ENCODE measurements around the gene DNMT1.

DNMT1 gene

GRCh38 chr19:10228920-10229319, 34.2 kb upstream of the DNMT1 start:
- Histone ChIP-seq H3K4me1 (peaks cover 0 to 36% (median 17%) of the 10 kb centered on the region in 4 donors), H3K4me3 (no peak overlapping the region), H3K9me3 (no peaks in the 10 kb centered on the region), H3K27me3 (no peaks in the 10 kb centered on the region), H3K36me3 (peaks cover 0 to 8% (median 8%) of the 10 kb centered on the region in 3 donors), H3K27ac (no peak overlapping the region)
- DNase-seq, result no peak
- intact Hi-C loops (cut with DNase I; ENCODE audit: low total_unique reads), result no loop called here
- peak; percentile 30 to 38 for TF ChIP-seq CTCF (IDR thresholded peaks at IDR 0.05)

GRCh38 chr19:10228393-10228792, 33.6 kb upstream of the DNMT1 start:
- intact Hi-C loops (cut with DNase I; ENCODE audit: low total_unique reads), result no loop called here
- H3K27ac ChIP-seq, result no peak overlapping the region
- H3K4me1 ChIP-seq, result peaks cover 0 to 36% (median 17%) of the 10 kb centered on the region in 4 donors
- H3K27me3 ChIP-seq, result no peaks in the 10 kb centered on the region
- no peak for DNase-seq
- no peak for TF ChIP-seq CTCF (IDR thresholded peaks at IDR 0.05)
- no peak overlapping the region for H3K4me3 ChIP-seq
- peaks cover 0 to 13% (median 9%) of the 10 kb centered on the region in 3 donors for H3K36me3 ChIP-seq
- no peaks in the 10 kb centered on the region for H3K9me3 ChIP-seq

DNA sequence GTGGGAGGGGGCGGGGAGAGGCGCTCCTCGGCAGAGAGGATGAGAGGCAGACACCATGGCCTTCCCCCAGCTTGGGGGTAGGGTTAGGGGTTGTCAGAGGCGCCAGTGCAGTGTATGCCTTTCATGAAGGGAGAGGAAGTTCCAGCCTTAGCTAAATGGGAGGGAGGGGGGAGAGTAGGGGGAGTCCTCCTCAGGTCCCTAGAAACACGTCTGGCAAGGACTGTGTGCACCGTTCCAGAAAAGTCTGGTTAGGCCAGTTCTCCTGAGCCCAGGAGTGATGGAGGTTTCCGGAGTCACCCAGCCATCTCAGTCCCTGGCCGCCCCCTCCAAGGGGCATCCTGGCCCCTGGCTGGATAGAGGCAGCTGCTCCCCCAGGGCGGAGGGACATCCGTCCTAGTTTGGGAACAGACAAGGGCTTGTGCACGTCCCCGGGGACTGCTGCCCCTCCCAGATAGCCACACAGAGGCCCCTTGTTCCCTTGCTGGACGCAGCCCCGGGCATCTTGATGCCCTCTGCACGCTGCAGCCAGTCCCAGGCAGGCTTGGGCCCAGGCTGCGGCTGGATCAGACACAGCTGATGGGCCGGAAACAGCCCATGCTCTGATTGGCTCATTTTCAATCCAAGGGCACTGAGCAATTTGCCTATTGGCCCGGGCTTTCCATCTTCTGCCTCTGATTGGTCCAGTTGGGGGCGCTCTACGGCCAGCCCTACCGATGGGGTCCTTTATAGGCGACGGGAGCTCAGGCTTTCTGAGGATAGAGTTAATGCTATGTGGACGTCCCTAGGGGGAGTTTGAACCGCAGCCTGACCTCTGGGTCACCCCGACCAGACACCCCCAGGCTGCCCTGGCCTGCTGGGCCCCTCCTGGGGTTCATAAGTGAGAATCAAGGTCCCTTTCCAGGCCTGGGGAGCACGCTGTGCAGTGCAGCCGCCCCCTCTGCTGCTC, 32.5 kb upstream of the DNMT1 start:
- Histone ChIP-seq H3K27me3 (no peaks in the 10 kb centered on the region), H3K4me3 (peak overlapping the region in 1 of 2 donors; percentile 9), H3K27ac (peak overlapping the region; percentile 21 to 27), H3K4me1 (peaks cover 0 to 36% (median 17%) of the 10 kb centered on the region in 4 donors), H3K9me3 (no peaks in the 10 kb centered on the region), H3K36me3 (peaks cover 0 to 22% (median 9%) of the 10 kb centered on the region in 3 donors)
- intact Hi-C loops (cut with DNase I; ENCODE audit: low total_unique reads), result no loop called here
- no peak for TF ChIP-seq CTCF (IDR thresholded peaks at IDR 0.05)
- peak; percentile 43 to 69 for DNase-seq

DNA sequence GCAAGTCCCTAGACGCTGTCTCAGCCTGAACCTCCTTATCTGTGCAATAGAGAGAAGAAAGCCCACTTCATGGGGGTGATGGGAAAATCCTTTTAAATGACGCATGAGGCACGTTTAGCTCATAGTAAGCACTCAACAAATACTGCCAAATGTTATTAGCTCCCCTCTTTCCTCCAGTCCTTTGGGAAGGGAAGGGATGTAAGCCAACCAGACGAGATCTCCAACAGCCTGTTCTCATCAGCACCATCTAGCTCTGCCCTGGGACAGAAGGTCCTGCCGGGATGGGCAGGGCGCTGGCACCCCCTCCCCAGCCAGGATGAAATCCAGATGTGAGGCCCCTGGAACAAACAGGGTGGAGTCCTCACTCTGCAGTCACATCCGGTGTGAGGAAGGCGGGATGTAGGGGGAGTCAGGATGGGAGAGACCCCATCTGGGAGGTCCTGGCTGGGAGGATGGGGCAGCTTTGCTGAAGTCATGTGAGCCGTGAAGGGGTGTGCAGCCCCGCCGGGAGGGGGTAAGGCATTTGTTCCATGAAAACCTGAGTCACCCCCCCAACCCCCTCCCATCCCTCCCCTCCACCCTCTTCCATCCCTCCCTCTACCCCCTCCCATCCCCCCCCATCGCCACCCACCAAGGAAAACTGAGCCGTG, 31.7 kb upstream of the DNMT1 start:
- Histone ChIP-seq H3K27ac (peak overlapping the region; percentile 21 to 27), H3K4me1 (peaks cover 0 to 34% (median 17%) of the 10 kb centered on the region in 4 donors), H3K27me3 (no peaks in the 10 kb centered on the region), H3K36me3 (peaks cover 0 to 27% (median 9%) of the 10 kb centered on the region in 3 donors), H3K4me3 (no peak overlapping the region), H3K9me3 (no peaks in the 10 kb centered on the region)
- intact Hi-C loops (cut with DNase I; ENCODE audit: low total_unique reads), result no loop called here
- no peak for TF ChIP-seq CTCF (IDR thresholded peaks at IDR 0.05)
- DNase-seq, result peak; percentile 79 to 84

- peaks cover 0 to 27% (median 9%) of the 10 kb centered on the region in 3 donors for H3K36me3 ChIP-seq
- no peaks in the 10 kb centered on the region for H3K9me3 ChIP-seq
- H3K27me3 ChIP-seq, result no peaks in the 10 kb centered on the region
- peak in 1 of 2 donors; percentile 32 for DNase-seq
- H3K4me3 ChIP-seq, result no peak overlapping the region
- H3K27ac ChIP-seq, result no peak overlapping the region
- TF ChIP-seq CTCF (IDR thresholded peaks at IDR 0.05), result no peak
- H3K4me1 ChIP-seq, result peaks cover 0 to 29% (median 12%) of the 10 kb centered on the region in 4 donors
- intact Hi-C loops (cut with DNase I; ENCODE audit: low total_unique reads), result no loop called here
Measured at GRCh38 chr19:10226021-10226375, 31.2 kb upstream of the DNMT1 start.

All from tibial artery (tissue), 4 donors.